NCI-H748 treated with DMSO at 0.1 percent for 48 hours (cell line): ENCODE results near the gene RAP1GAP.

Experiments used
- DNase-seq: peaks from one replicate; lab custom pipeline; 2025; lab: John Stamatoyannopoulos, UW

The RAP1GAP gene

GRCh38 chr1:21610027-21610426 is 59.1 kb downstream of the RAP1GAP start:
- no peak for DNase-seq

- no peak for DNase-seq
Measured at GRCh38 chr1:21608798-21609197, 60.4 kb downstream of the RAP1GAP start.

- DNase-seq: no peak
Measured at GRCh38 chr1:21607549-21608529, 61.3 kb downstream of the RAP1GAP start.

GRCh38 chr1:21605964-21606705 is 63.0 kb downstream of the RAP1GAP start:
- no peak for DNase-seq

GRCh38 chr1:21605012-21605715 is 64.0 kb downstream of the RAP1GAP start:
- DNase-seq: no peak

- DNase-seq: no peak
Measured at GRCh38 chr1:21604208-21604957, 64.8 kb downstream of the RAP1GAP start.

GRCh38 chr1:21603177-21604138 is 65.7 kb downstream of the RAP1GAP start:
- DNase-seq: no peak

- DNase-seq: no peak
Measured at GRCh38 chr1:21601278-21602048, 67.7 kb downstream of the RAP1GAP start.

GRCh38 chr1:21599402-21599801 is 69.8 kb downstream of the RAP1GAP start:
- DNase-seq: no peak

- no peak for DNase-seq
Measured at GRCh38 chr1:21598904-21599303, 70.3 kb downstream of the RAP1GAP start.

GRCh38 chr1:21598417-21598816 is 70.7 kb downstream of the RAP1GAP start:
- no peak for DNase-seq

GRCh38 chr1:21597753-21598152 is 71.4 kb downstream of the RAP1GAP start:
- DNase-seq: no peak

GRCh38 chr1:21596628-21597027 is 72.5 kb downstream of the RAP1GAP start:
- DNase-seq: no peak

- no peak for DNase-seq
Measured at GRCh38 chr1:21596174-21596573, 73.0 kb downstream of the RAP1GAP start.

GRCh38 chr1:21594935-21595897 is 73.9 kb downstream of the RAP1GAP start:
- DNase-seq: no peak

- no peak for DNase-seq
Measured at GRCh38 chr1:21594501-21594900, 74.7 kb downstream of the RAP1GAP start.

- DNase-seq: no peak
Measured at GRCh38 chr1:21593231-21593630, 75.9 kb downstream of the RAP1GAP start.

GRCh38 chr1:21592086-21592865 is 76.9 kb downstream of the RAP1GAP start:
- no peak for DNase-seq
